GM12878 (cell line): ENCODE measurements around the gene STK10. TPM values are rescaled to one million over a fixed set of nuclear protein-coding genes. Genes with fewer than 3 reads are reported as not detected.

Experiments used
- ATAC-seq: fragments of 200-7000 bp; cut with Tn5 transposase; 3 replicates; pipeline ENCODE4 v1.9.1; 2020; ENCODE audit warnings: mild to moderate bottlenecking, moderate library complexity
- BruUV-seq: library from RNA; stranded (reverse); fragments of 400-500 nt; replicated peaks from 2 replicates; lab custom pipeline; 2021; lab: Mats Ljungman, UMichigan
- CTCF ChIA-PET: fragments of 300-600 bp; sonication (Branson Sonifier 250); formaldehyde crosslinking; extraction: SDS; loops from one replicate; lab custom pipeline; 2021; ENCODE audit warnings: inconsistent platforms; lab: Yijun Ruan, JAX
- POLR2A ChIA-PET: fragments of 350-600 bp; formaldehyde crosslinking; extraction: SDS; loops from one replicate; lab custom pipeline; 2021; ENCODE audit warnings: inconsistent platforms; lab: Charles Lee
- RAD21 ChIA-PET: fragments of 300-600 bp; sonication (Branson Sonifier 250); formaldehyde crosslinking; loops from one replicate; lab custom pipeline; 2023; ENCODE audit warnings: antibody characterized with exemption; ENCODE audit not compliant: unreplicated experiment; lab: Charles Lee
- SMC1A ChIA-PET: fragments of 300-600 bp; sonication (Branson Sonifier 250); formaldehyde crosslinking; loops from one replicate; lab custom pipeline; 2023; ENCODE audit not compliant: unreplicated experiment, uncharacterized antibody; lab: Charles Lee
- DNase-seq: peaks from one replicate; pipeline ENCODE4 v3.0.0-alpha.2; 2011; ENCODE audit warnings: low read depth, low spot score
- FAIRE-seq: peaks from 3 replicates; lab custom pipeline; 2011; peaks lifted over from hg19 to GRCh38; lab: Jason Lieb, UNC
- H2AFZ ChIP-seq: 2 replicates; pipeline ENCODE4 v1.6.0; 2011; ENCODE audit warnings: low read depth, low read length, control low read depth; ENCODE audit not compliant: control insufficient read depth
- H3K27ac ChIP-seq: 2 replicates; pipeline ENCODE4 v1.5.1; 2011; ENCODE audit warnings: control low read depth; ENCODE audit not compliant: control insufficient read depth, insufficient read depth
- H3K27me3 ChIP-seq, 2 experiments: replicated peaks in 1 of 2; 2 replicates each; pipeline versions ENCODE4 v1.6.0 to v1.6.1; 2011; ENCODE audit warnings: low read length in 1 of 2; ENCODE audit not compliant: control insufficient read depth in 2 of 2, insufficient read depth in 2 of 2
- H3K36me3 ChIP-seq, 2 experiments: 2 replicates each; pipeline ENCODE4 v1.5.1; 2011; ENCODE audit warnings: low read length in 1 of 2; ENCODE audit not compliant: control insufficient read depth in 2 of 2, insufficient read depth in 2 of 2
- H3K4me1 ChIP-seq: 2 replicates; pipeline ENCODE4 v1.6.1; 2011; ENCODE audit warnings: mild to moderate bottlenecking, low read length, moderate library complexity, mixed read lengths; ENCODE audit not compliant: control insufficient read depth, insufficient read depth
- H3K4me2 ChIP-seq: 2 replicates; pipeline ENCODE4 v1.6.0; 2011; ENCODE audit warnings: control low read depth; ENCODE audit not compliant: control insufficient read depth, insufficient read depth
- H3K4me3 ChIP-seq: fragments of 200-600 bp; sonication (generic); 2 replicates; pipeline ENCODE4 v1.5.1; 2016
- H3K79me2 ChIP-seq: 2 replicates; pipeline ENCODE4 v1.6.0; 2011; ENCODE audit warnings: low read length; ENCODE audit not compliant: control insufficient read depth, insufficient read depth
- H3K9ac ChIP-seq: 2 replicates; pipeline ENCODE4 v1.8.0; 2011; ENCODE audit warnings: low read length, control low read depth, mixed read lengths; ENCODE audit not compliant: control insufficient read depth, insufficient read depth
- H3K9me3 ChIP-seq: replicated peaks from 3 replicates; pipeline ENCODE4 v1.5.1; 2011; ENCODE audit warnings: mild to moderate bottlenecking, low read length; ENCODE audit not compliant: control insufficient read depth, insufficient read depth
- H4K20me1 ChIP-seq: 2 replicates; pipeline ENCODE4 v1.6.0; 2011; ENCODE audit not compliant: control insufficient read depth, insufficient read depth
- POLR2A ChIP-seq: IDR thresholded peaks from 2 replicates; pipeline ENCODE4 v1.6.1; 2011; ENCODE audit warnings: low read depth, mild to moderate bottlenecking, low read length
- POLR2AphosphoS5 ChIP-seq: IDR thresholded peaks from 2 replicates; pipeline ENCODE4 v1.6.1; 2011; ENCODE audit warnings: mild to moderate bottlenecking, low read length, inconsistent platforms
- STAT3 ChIP-seq: IDR thresholded peaks from 2 replicates; pipeline ENCODE4 v1.6.1; 2011; ENCODE audit warnings: low read depth, low read length, improper control_type of control experiment
- WGBS: methylation state at CpG from one replicate; pipeline ENCODE4 v1.1.6; 2016; ENCODE audit warnings: low lambda C conversion rate; ENCODE audit not compliant: insufficient replicate concordance, insufficient coverage; ENCODE audit errors: missing lambda C conversion rate; 5-methylcytosine and 5-hydroxymethylcytosine counted together
- in situ Hi-C: fragments of 300-500 bp; cut with MboI; formaldehyde crosslinking; loops from 9 replicates; pipeline ENCODE4 v1.14.3; 2018; ENCODE audit warnings: mixed read lengths
- intact Hi-C: fragments of 100-400 bp; cut with micrococcal nuclease; formaldehyde crosslinking; loops from one replicate; pipeline ENCODE4 v1.14.2; 2022; ENCODE audit not compliant: unreplicated experiment
- polyA plus RNA-seq, 11 experiments: library from polyadenylated mRNA; depleted of rRNA in 4 of 11; unstranded in 6 of 11; stranded (reverse) in 5 of 11; fragments of >200 nt; fragmentation: Nextera tagmentation in 4 of 11; fragmentation: Illumina TruSeq in 1 of 11; extraction: Ambion mirVana in 4 of 11; extraction: Trizol in 1 of 11; gene quantifications; 1 replicate in 1 of 11; 2 replicates in 10 of 11; pipeline versions ENCODE4 v1.2.1 to v1.2.3, GENCODE V29; 2011 to 2016; ENCODE audit warnings: inconsistent platforms in 2 of 11, missing spikeins in 2 of 11, low read depth in 1 of 11
- total RNA-seq, 4 experiments: library from RNA; depleted of rRNA in 3 of 4; stranded (reverse); fragments of >200 nt in 3 of 4; fragmentation: Illumina TruSeq in 1 of 4; extraction: Trizol in 1 of 4; gene quantifications; 2 replicates each; pipeline versions ENCODE4 v1.2.1 to v1.2.3, GENCODE V29; 2013 to 2021

Gene STK10
- total and polyA plus RNA-seq, 10 of the 15 experiments (the other 5 are each of a cell fraction or from before 2014, with no cell fraction given), result 14.2 to 96.4 (median 50.6) TPM

- no peaks in the 10 kb centered on the region; the same call in 2 of the 3 replicates for H3K9me3 ChIP-seq
- ChIA-PET CTCF (interaction anchor here (0.6 to 1.7 kb wide), 4 partner anchors 8 to 70 kb away, joined by 3 to 6 read pairs (median 3); partner anchors contain the start of gene STK10), SMC1A (interaction anchor here (1.5 to 3.5 kb wide), 4 partner anchors 29 to 69 kb away, joined by 3 to 19 read pairs (median 10); no protein-coding TSS in a partner anchor), POLR2A (no interaction called here), RAD21 (interaction anchor here (1.6 to 3.1 kb wide), 3 partner anchors 66 to 74 kb away, joined by 6 to 12 read pairs (median 8); no protein-coding TSS in a partner anchor)
- H2AFZ ChIP-seq, result no peak overlapping the region
- TF ChIP-seq POLR2AphosphoS5 (peak; percentile 54; the same call in 1 of the 2 replicates), POLR2A (peak; percentile 50), STAT3 (no peak)
- H4K20me1 ChIP-seq, result no peaks in the 10 kb centered on the region
- in situ Hi-C loops (no loop called here), intact Hi-C loops (loop anchor here (10.0 kb wide), 1 partner anchor 194 kb away; no protein-coding TSS in a partner anchor)
- WGBS, result 96% methylated on average over 9 of the region's 9 CpGs
- ATAC-seq, result no peak
- BruUV-seq, result no TSS peak
- no peak for DNase-seq
- no peak overlapping the region for H3K9ac ChIP-seq
- peaks cover 1 to 12% of the 10 kb centered on the region in 2 experiments for H3K36me3 ChIP-seq
- peaks cover 95% of the 10 kb centered on the region for H3K79me2 ChIP-seq
- peak overlapping the region; percentile 100 for H3K4me2 ChIP-seq
- peak overlapping the region; percentile 61; the same call in 1 of the 2 replicates for H3K4me3 ChIP-seq
- H3K4me1 ChIP-seq, result peaks cover 71% of the 10 kb centered on the region
- H3K27ac ChIP-seq, result peak overlapping the region; percentile 96
- H3K27me3 ChIP-seq, result no peaks in the 10 kb centered on the region
- FAIRE-seq, result no peak
Observed at GRCh38 chr5:172180936-172181335, 7.1 kb downstream of the STK10 start.
